Measurements from ENCODE around the gene DISC1.

Gene DISC1

DNA sequence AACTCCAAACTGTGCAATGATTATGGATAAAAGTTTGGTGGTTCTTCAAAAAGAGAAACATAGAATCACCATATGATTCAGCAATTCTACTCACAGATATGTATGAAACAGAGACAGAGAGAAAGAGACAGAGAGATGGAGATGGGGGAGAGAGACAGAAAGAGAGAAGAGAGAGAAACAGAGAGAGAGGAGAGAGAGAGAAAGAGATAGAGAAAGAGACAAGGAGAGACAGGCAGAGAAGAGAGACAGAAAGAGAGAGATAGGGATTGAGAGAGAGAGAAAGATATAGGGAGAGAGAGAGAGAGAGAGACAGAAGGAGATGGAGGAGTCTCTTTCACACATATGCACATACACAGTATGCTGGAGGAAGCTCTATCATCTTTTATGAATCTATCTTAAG is 87.8 kb downstream of the DISC1 start:
- H3K4me3 ChIP-seq (ENCODE audit: low read depth, low read length): no peak overlapping the region
- TF ChIP-seq, protein P1, sequence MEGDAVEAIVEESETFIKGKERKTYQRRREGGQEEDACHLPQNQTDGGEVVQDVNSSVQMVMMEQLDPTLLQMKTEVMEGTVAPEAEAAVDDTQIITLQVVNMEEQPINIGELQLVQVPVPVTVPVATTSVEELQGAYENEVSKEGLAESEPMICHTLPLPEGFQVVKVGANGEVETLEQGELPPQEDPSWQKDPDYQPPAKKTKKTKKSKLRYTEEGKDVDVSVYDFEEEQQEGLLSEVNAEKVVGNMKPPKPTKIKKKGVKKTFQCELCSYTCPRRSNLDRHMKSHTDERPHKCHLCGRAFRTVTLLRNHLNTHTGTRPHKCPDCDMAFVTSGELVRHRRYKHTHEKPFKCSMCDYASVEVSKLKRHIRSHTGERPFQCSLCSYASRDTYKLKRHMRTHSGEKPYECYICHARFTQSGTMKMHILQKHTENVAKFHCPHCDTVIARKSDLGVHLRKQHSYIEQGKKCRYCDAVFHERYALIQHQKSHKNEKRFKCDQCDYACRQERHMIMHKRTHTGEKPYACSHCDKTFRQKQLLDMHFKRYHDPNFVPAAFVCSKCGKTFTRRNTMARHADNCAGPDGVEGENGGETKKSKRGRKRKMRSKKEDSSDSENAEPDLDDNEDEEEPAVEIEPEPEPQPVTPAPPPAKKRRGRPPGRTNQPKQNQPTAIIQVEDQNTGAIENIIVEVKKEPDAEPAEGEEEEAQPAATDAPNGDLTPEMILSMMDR (conservative IDR thresholded peaks at IDR 0.05; ENCODE audit: low read depth, low read length): no peak
- no peak for DNase-seq (ENCODE audit: low read depth)

DNA sequence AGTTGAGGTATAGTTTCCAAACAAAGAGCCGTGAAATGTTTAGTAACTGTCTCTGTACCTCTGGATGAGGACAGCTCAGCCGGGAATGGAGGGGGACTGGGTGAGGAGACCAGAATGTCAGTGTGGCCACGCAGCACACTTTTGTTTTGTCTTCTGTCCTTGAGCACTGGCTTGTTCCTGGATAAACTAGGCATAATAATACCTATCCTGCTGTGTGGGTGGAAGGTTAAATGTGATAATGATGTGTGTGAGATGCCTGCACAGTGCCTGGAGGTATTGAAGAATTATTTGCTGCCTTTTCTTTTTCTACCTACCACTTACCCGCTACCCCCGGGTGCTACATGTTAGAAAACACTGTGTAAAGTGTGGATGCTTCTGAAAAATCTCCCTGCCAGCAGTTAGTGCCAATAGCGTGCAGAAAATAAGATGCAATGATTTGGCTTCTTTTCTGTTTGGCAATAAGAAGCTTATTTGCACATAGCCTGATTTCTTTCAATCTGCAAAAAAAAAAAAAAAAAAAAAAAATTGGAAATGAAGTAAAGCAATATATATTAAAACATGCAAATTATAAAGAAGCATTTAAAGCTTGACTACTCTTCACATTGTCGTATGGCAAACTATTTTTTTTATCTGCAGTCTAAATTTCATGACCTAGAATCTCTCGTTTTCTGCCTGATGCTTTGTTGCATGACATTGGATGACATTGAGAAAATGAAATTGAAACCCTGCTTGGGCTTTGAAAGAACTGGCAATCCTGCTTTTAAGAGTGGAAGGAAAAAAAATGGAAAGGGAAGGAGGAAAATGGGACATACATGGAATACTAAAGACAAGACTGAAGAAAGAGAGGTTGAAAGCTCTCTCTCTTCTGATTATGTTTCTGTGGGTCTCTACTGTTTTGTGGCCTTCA is 89.5 kb downstream of the DISC1 start:
- TF ChIP-seq, protein P1 (conservative IDR thresholded peaks at IDR 0.05; ENCODE audit: low read depth, low read length): no peak
- H3K4me3 ChIP-seq (ENCODE audit: low read depth, low read length): no peak overlapping the region
- DNase-seq (ENCODE audit: low read depth): no peak

DNA sequence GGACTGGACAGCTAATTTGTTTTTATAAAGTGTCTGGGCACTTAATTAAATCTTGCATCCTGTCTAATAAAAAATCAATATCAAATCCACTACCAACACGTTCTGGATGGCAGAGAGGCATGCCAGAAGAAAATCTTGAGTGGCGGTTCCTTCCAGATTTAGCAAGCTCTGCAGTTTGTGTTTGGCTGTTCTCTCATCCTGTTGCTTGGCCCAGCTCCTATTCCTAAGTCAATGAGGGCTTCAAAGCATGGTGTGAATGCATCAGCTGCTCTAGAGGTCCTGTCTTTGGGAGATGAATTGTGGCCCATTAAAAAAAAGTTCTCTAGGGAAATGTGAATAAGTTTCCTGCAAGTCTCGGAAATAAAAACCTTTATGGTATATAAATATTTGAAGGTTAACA is 90.3 kb downstream of the DISC1 start:
- H3K4me3 ChIP-seq (ENCODE audit: low read depth, low read length): no peak overlapping the region
- no peak for DNase-seq (ENCODE audit: low read depth)
- TF ChIP-seq, protein P1 (conservative IDR thresholded peaks at IDR 0.05; ENCODE audit: low read depth, low read length): no peak

DNA sequence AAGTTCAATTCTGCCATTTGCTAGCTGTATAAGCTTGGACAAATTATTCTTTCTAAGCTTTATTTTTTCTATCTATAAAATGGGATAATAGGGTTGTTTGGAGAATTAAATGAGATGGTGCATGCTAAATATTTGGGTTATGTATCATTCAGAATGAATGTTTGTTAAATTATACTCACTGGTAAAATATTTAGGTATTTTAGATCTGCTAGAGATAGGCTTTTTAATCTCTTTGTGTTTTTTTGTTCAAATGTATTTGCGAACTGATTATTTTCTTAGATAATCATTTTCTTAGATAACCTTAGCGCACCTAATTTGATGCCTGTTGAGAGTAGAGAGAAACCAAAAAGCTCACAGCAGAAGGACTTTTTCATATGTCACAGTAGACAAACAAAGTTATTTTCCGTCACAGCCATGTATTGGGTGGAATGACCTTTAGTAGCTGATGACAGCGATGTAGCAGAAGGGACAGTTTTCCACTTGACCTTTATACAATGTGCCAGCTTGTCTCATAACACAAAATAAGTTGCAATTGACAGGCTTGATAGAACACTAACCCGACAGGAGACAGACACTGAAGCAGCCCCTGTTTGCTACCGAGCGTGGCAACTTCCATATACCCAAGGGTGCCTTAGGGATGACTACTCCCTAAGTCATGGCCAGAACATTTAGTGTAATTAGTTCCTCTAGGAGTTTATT is 93.0 kb downstream of the DISC1 start:
- no peak for DNase-seq (ENCODE audit: low read depth)
- H3K4me3 ChIP-seq (ENCODE audit: low read depth, low read length): no peak overlapping the region
- TF ChIP-seq, protein P1 (conservative IDR thresholded peaks at IDR 0.05; ENCODE audit: low read depth, low read length): no peak

DNA sequence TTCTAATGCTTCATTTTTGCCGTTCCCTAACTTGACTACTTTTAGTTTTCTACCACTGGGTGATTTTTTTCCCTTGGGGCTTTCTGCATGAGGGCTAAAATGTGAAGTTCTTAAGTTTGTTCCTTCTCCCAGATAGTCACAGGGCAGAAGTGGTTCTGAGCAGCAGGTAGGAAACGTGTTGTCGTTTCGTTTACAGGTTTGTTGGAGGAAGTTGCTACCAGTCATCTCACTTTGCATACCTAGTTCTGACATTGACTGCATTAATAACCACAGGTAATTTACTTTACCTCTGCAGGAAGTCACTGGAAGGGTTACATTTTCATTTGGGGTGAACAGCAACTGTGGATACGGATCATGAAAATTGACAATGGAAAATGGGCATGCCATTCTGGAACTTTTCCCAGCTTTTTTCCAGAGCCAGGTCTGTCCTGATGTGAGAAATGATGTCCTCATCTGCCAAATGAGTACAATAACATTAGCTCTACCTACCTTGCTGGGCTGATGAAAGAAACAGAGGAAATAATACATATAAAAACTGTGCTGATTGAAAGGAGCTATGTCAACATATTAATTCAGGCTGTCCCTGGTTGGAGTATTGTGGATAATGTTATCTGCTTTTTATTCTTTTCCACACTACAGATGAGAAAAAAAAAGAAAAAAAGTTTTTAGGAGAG is 94.2 kb downstream of the DISC1 start:
- H3K4me3 ChIP-seq (ENCODE audit: low read depth, low read length): no peak overlapping the region
- no peak for DNase-seq (ENCODE audit: low read depth)
- TF ChIP-seq, protein P1 (conservative IDR thresholded peaks at IDR 0.05; ENCODE audit: low read depth, low read length): no peak

DNA sequence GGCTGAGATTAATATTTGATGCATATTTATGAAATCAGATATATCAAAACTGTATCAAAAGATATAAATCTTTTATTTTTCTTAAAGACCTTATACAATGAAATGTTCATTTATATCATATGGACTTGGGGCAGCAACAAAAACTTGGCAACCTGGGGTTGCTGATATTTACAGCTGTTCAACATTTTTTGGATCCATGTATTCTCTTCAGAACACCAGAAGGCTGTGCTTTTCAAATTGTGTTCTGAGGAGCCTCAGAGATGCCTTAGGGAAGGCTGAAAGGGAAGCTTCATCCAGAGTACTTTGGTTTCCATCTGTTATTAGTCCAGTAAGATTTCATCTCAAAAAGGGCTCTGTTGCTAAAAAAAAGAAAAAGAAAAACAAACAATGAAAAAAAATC is 94.8 kb downstream of the DISC1 start:
- TF ChIP-seq, protein P1 (conservative IDR thresholded peaks at IDR 0.05; ENCODE audit: low read depth, low read length): no peak
- no peak for DNase-seq (ENCODE audit: low read depth)
- H3K4me3 ChIP-seq (ENCODE audit: low read depth, low read length): no peak overlapping the region
